HepG2 (cell line): ENCODE data around the gene ZNF22. TPM values are rescaled to one million over a fixed set of nuclear protein-coding genes. Genes with fewer than 3 reads are reported as not detected.

Experiments used
- E2F1 ChIP-seq: sonication (generic); formaldehyde crosslinking; IDR thresholded peaks from 2 replicates; pipeline ENCODE4 v1.5.0; 2020; ENCODE audit warnings: missing genetic modification reagents
- ELF1 ChIP-seq: sonication (generic); formaldehyde crosslinking; IDR thresholded peaks from 2 replicates; pipeline ENCODE4 v1.4.0; 2020; ENCODE audit warnings: missing genetic modification reagents
- GLI4 ChIP-seq: sonication (generic); formaldehyde crosslinking; IDR thresholded peaks from 2 replicates; pipeline ENCODE4 v1.5.1; 2020; ENCODE audit warnings: missing genetic modification reagents, mild to moderate bottlenecking, moderate library complexity, borderline replicate concordance
- MED1 ChIP-seq: sonication (generic); formaldehyde crosslinking; IDR thresholded peaks from 2 replicates; pipeline ENCODE4 v1.4.0; 2020; ENCODE audit warnings: missing genetic modification reagents
- NFE2L2 ChIP-seq: fragments of 150-350 bp; IDR thresholded peaks from 2 replicates; pipeline ENCODE4 v1.6.1; 2014; ENCODE audit warnings: low read length
- NFKBIZ ChIP-seq: IDR thresholded peaks from 2 replicates; pipeline ENCODE4 v1.6.1; 2018; ENCODE audit warnings: missing genetic modification reagents, missing compliant biosample characterization
- PRDM15 ChIP-seq: sonication (generic); formaldehyde crosslinking; IDR thresholded peaks from 2 replicates; pipeline ENCODE4 v1.4.0; 2020; ENCODE audit warnings: missing genetic modification reagents
- RBFOX2 ChIP-seq: fragments of 200-400 bp; formaldehyde crosslinking; IDR thresholded peaks from 2 replicates; pipeline ENCODE4 v1.6.1; 2017; ENCODE audit warnings: low read depth, mild to moderate bottlenecking, low read length
- SIN3A ChIP-seq: IDR thresholded peaks from 2 replicates; pipeline ENCODE4 v1.6.1; 2011; ENCODE audit warnings: low read depth, mild to moderate bottlenecking, control low read depth, low read length, borderline replicate concordance
- TEAD3 ChIP-seq: optimal IDR thresholded peaks from 2 replicates; pipeline ENCODE3; 2016; ENCODE audit warnings: borderline replicate concordance
- ZNF160 ChIP-seq: sonication (generic); formaldehyde crosslinking; IDR thresholded peaks from 2 replicates; pipeline ENCODE4 v1.8.0; 2022; ENCODE audit warnings: mild to moderate bottlenecking, inconsistent platforms, missing genetic modification reagents
- ZNF562 ChIP-seq: sonication (generic); formaldehyde crosslinking; IDR thresholded peaks from 2 replicates; pipeline ENCODE4 v1.8.0; 2022; ENCODE audit warnings: missing genetic modification reagents, borderline replicate concordance
- ZNF615 ChIP-seq: sonication (generic); formaldehyde crosslinking; IDR thresholded peaks from 2 replicates; pipeline ENCODE4 v1.5.0; 2020; ENCODE audit warnings: mild to moderate bottlenecking, missing genetic modification reagents, borderline replicate concordance
- ZNF672 ChIP-seq: sonication (generic); formaldehyde crosslinking; IDR thresholded peaks from 2 replicates; pipeline ENCODE4 v1.8.1; 2022; ENCODE audit warnings: missing genetic modification reagents
- ZNF674 ChIP-seq: sonication (generic); formaldehyde crosslinking; IDR thresholded peaks from 2 replicates; pipeline ENCODE4 v1.5.0; 2020; ENCODE audit warnings: low read depth, mild to moderate bottlenecking, missing genetic modification reagents
- ZNF713 ChIP-seq: sonication (generic); formaldehyde crosslinking; IDR thresholded peaks from 2 replicates; pipeline ENCODE4 v1.4.0; 2020; ENCODE audit warnings: mild to moderate bottlenecking, missing genetic modification reagents
- ZNF790 ChIP-seq: sonication (generic); formaldehyde crosslinking; IDR thresholded peaks from 2 replicates; pipeline ENCODE4 v1.8.0; 2022; ENCODE audit warnings: missing genetic modification reagents, mild to moderate bottlenecking, borderline replicate concordance
- ZSCAN29 ChIP-seq: sonication (generic); formaldehyde crosslinking; conservative IDR thresholded peaks from 2 replicates; pipeline ENCODE4 v1.4.0; 2020; ENCODE audit warnings: mild to moderate bottlenecking, missing genetic modification reagents
- polyA plus RNA-seq, 8 experiments: library from polyadenylated mRNA; depleted of rRNA in 3 of 8; stranded (reverse) in 7 of 8; unstranded in 1 of 8; fragments of >200 nt; fragmentation: Illumina TruSeq in 4 of 8; extraction: Trizol in 4 of 8; gene quantifications; 2 replicates each; pipeline versions ENCODE4 v1.2.1 to v1.2.3, GENCODE V29; 2011 to 2016; ENCODE audit warnings: low read depth in 4 of 8, missing spikeins in 1 of 8, mixed read lengths in 1 of 8; ENCODE audit not compliant: insufficient read depth in 1 of 8
- total RNA-seq, 5 experiments: library from RNA; depleted of rRNA; stranded (reverse); fragments of >200 nt; fragmentation: Illumina TruSeq; extraction: Trizol; gene quantifications; 2 replicates each; pipeline ENCODE4 v1.2.3, GENCODE V29; 2016; ENCODE audit warnings: low read depth in 1 of 5
- TF ChIP-seq, protein P1 (sequence below): sonication (generic); formaldehyde crosslinking; IDR thresholded peaks from 2 replicates; pipeline ENCODE4 v1.5.1; 2020; ENCODE audit warnings: mild to moderate bottlenecking, missing genetic modification reagents
- TF ChIP-seq, protein P2 (sequence below), 2 experiments: sonication (generic) in 1 of 2; formaldehyde crosslinking in 1 of 2; IDR thresholded peaks; 2 replicates each; pipeline versions ENCODE4 v1.5.1 to v1.6.1; 2011 to 2020; ENCODE audit warnings: borderline replicate concordance in 1 of 2, low read depth in 1 of 2, low read length in 1 of 2, mild to moderate bottlenecking in 1 of 2, missing genetic modification reagents in 1 of 2, moderate library complexity in 1 of 2

ZNF22 gene
- total and polyA plus RNA-seq, 2 of the 13 experiments (the other 11 are each of a cell fraction or from before 2014, with no cell fraction given): 0.40 to 1.3 TPM

DNA sequence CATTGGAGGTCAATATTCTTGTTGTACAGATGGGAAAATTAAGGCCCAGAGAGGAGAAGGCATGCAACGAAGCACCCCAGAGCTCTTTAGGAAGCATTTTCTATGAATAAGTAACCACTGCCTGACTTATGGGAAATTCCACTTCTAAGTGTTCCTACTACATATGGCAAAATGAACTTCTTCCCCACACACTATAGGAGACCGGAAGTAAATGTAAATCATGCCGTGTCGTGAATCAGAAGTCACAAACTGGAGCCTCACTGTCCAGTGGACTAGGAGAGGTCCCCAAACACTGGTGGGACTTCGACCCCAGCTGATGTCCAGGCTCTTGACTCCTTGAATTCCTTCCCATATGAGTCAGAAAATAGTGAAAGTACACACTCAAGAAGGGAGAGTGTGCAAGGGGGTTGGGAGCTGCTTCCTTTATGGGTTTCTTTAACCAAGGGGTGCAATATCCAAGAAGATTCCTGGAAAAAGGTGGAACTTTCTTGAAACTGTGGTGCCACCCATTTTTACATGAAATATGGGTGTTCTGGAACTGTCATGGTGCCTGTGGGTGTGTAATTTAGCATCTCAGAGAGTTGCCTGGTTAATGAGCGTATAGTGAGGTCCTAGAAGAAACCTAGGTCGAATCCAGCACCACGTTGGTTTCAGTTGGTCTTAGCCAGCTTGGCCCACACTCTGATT is 34.5 kb upstream of the ZNF22 start (continued):
- TF ChIP-seq PRDM15 (CRISPR knock-in tag): no peak
- TF ChIP-seq ZNF160 (CRISPR knock-in tag): no peak
- TF ChIP-seq NFKBIZ: no peak
- TF ChIP-seq NFE2L2: no peak
- no peak for TF ChIP-seq RBFOX2
- TF ChIP-seq ZNF713 (CRISPR knock-in tag): no peak
- no peak for TF ChIP-seq ZNF615 (CRISPR knock-in tag)
- no peak for TF ChIP-seq SIN3A
- TF ChIP-seq ZNF674 (CRISPR knock-in tag): no peak
- no peak for TF ChIP-seq ZSCAN29 (CRISPR knock-in tag)
- TF ChIP-seq TEAD3 (CRISPR knock-in tag): peak; percentile 80
- TF ChIP-seq, protein P1, sequence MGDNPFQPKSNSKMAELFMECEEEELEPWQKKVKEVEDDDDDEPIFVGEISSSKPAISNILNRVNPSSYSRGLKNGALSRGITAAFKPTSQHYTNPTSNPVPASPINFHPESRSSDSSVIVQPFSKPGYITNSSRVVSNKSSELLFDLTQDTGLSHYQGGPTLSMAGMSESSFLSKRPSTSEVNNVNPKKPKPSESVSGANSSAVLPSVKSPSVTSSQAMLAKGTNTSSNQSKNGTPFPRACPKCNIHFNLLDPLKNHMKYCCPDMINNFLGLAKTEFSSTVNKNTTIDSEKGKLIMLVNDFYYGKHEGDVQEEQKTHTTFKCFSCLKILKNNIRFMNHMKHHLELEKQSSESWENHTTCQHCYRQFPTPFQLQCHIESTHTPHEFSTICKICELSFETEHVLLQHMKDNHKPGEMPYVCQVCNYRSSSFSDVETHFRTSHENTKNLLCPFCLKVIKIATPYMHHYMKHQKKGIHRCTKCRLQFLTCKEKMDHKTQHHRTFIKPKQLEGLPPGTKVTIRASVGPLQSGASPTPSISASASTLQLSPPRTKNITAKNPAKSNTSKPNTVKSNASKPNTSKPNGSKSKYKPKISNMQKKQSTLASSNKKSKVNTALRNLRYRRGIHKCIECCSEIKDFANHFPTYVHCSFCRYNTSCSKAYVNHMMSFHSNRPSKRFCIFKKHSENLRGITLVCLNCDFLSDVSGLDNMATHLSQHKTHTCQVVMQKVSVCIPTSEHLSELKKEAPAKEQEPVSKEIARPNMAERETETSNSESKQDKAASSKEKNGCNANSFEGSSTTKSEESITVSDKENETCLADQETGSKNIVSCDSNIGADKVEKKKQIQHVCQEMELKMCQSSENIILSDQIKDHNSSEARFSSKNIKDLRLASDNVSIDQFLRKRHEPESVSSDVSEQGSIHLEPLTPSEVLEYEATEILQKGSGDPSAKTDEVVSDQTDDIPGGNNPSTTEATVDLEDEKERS: no peak
- TF ChIP-seq E2F1 (CRISPR knock-in tag): no peak
- no peak for TF ChIP-seq ZNF562 (CRISPR knock-in tag)
- no peak for TF ChIP-seq ZNF790
- TF ChIP-seq MED1: 0 out of 2 replicates have a peak, but pooled peaks have one; percentile 27
- no peak for TF ChIP-seq ZNF672 (CRISPR knock-in tag)
- TF ChIP-seq ELF1 (CRISPR knock-in tag): no peak
- TF ChIP-seq, protein P2, sequence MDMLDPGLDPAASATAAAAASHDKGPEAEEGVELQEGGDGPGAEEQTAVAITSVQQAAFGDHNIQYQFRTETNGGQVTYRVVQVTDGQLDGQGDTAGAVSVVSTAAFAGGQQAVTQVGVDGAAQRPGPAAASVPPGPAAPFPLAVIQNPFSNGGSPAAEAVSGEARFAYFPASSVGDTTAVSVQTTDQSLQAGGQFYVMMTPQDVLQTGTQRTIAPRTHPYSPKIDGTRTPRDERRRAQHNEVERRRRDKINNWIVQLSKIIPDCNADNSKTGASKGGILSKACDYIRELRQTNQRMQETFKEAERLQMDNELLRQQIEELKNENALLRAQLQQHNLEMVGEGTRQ (IDR thresholded peaks at IDR 0.05; ENCODE audit: low read depth, low read length): no peak
- TF ChIP-seq, protein P2 (CRISPR knock-in tag; IDR thresholded peaks at IDR 0.05; ENCODE audit: borderline replicate concordance): no peak
- TF ChIP-seq GLI4 (CRISPR knock-in tag): no peak
